Measurements from ENCODE around the gene DYNC2H1. TPM values are rescaled to one million over a fixed set of nuclear protein-coding genes. Genes with fewer than 3 reads are reported as not detected.
"Not testable (repeated sequence)": the region's sequence is repeated elsewhere in the genome, so short reads cannot be mapped to it uniquely, and the experiment has no call there.

DYNC2H1 gene
- total RNA-seq, 1 experiment from 2014 or later, result 3.9 TPM

- DNase-seq (ENCODE audit: low spot score), result no peak
Observed at GRCh38 chr11:103112364-103112763, 3.1 kb downstream of the DYNC2H1 start.

DNA sequence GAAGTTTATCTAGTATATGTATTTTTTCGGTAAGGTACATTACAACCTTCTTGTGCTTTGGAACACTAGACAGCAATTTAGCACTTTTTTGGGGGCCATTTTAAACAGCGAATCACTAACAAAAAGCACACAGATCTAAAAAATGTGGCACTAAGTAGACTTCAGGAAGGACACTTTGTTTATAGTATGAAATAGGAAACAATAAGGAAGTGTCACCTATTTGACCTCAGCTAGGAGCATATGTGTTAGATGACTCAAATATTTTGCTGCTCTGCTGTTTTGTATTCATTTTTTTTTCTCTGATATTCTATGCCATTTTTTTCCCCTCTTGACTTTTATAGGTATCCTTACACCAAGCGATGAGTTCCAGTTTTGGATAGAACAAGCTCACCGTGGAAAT, 5.6 kb downstream of the DYNC2H1 start:
- no peak for DNase-seq (ENCODE audit: low spot score)

DNA sequence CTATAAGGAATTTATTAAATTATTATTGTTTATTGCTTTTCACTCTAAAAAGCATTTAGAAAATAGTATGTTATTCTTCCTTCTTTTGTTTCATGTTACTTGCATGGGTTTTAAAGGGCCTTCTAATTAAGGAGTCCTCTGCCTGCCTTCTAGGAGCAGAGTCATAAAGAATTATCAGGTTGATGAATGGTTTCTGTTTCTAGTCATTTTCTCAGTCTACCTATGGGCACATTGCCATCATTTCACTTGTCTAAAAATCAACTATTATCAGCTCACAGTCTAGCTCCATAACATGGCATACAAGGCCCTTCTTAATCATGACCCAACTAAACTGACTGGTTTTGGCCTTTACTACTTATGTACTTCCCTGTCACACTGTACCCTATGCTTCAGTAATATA, 16.2 kb downstream of the DYNC2H1 start:
- DNase-seq (ENCODE audit: low spot score), result no peak

DNA sequence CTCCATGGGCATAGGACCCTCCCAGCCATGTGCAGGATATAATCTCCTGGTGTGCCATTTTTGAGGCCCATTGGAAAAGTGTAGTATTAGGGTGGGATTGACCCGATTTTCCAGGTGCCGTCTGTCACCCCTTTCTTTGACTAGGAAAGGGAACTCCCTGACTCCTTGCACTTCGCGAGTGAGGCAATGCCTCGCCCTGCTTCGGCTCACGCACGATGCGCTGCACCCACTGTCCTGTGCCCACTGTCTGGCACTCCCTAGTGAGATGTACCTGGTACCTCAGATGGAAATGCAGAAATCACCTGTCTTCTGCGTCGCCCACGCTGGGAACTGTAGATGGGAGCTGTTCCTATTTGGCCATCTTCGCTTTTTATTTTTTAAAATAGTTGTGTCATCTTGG, 32.8 kb downstream of the DYNC2H1 start:
- not testable (repeated sequence) for DNase-seq (ENCODE audit: low spot score)

DNA sequence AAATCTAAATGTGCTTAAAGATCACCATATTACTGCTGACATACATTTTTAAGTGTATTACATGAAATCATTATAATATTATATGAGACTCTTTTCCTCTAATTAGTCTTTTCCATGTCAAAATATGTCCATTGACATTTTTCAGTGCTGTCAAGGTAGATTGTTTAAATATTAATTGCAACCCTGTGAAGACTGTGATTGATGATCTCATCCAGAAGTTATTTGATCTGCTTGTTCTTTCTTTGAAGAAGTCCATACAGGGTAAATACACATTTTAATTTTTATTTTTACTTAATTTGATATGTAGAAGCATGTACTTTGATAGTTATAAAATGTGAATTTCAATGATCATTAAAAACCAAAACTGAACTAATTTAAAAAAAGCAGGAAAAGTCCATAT, 38.4 kb downstream of the DYNC2H1 start:
- DNase-seq (ENCODE audit: low spot score), result no peak

DNA sequence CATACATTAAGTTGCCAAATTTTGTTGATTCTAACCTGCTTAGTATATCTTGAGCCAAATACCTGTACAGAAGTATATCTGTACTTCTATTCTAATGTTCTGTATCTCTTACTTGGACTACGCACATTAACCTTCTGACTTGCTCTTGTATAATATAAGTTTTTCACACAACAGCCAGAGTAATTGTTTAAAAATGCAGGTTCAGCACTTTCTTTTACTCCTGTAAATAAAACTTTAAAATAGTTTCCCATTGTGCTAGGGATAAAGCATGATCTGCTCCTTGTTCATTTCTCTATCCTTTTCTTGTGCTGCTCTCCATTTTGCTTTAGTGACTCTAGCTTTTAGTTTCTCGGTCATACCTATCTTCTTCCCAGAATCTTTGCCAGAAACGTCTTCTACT, 48.3 kb downstream of the DYNC2H1 start:
- DNase-seq (ENCODE audit: low spot score), result no peak

DNA sequence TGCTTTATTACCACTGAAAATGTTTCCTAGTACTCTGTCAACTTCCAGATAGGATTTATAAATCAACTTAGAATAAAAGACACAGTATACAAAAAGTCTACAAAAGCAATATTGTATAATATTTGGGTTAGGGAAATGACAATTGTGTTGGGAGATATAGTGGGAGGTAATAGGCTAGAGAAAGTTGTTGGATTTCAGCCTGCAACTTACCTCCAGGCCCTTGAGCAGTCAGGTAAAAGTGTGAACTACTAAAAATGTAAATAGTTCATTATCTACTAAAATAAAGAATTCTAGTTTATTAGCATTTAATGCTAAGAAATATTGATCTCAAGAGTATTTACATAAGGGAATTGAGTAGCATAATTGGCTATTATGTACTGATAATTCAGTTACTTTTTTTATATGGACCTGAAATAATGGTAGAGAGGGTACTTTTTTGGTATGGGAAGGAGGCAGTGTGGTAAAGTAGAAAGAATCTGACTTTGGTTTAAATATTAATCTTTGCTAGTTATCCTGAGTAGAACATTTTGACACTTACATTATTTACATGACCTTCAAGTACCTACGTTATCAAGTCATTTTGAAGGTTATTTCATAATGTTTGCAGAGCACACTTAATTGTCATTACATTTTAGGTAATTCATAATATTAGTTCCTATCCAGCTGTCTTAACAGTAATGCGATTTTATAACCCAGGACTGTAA, 55.0 kb downstream of the DYNC2H1 start:
- DNase-seq (ENCODE audit: low spot score), result no peak

- no peak for DNase-seq (ENCODE audit: low spot score)
Observed at GRCh38 chr11:103167166-103167565, 57.9 kb downstream of the DYNC2H1 start.

GRCh38 chr11:103170865-103171264, 61.6 kb downstream of the DYNC2H1 start:
- no peak for DNase-seq (ENCODE audit: low spot score)

DNA sequence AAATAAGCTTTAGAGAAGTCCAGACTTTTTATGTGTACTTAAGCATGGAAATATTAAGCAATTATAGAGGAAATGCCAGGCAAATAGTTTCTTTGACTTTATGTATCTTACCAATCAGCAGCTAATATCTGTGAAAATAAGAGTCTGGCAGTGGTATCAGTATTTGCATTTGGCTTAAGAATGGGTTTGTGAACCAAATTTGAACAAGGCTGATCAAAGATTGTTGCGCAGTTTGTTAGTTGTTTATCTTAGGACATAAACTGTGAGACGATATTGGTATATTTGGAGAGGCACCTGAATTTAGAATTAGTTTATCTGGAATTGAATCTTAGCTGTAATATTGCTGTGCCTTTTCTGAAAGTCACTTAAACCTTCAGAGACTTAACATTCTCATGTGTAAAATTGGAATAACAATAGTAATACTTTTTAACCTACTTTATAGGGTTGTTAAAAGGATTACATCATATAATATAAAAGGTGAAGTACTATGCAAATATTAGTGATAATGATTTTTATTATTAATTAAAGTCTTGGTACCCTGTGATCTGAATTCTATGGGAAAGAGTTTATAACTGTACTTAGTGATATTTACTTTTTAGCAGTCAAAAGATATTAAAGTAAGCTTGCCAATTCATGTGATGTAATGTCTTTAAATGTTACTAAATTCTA, 66.4 kb downstream of the DYNC2H1 start:
- DNase-seq (ENCODE audit: low spot score), result no peak

- no peak for DNase-seq (ENCODE audit: low spot score)
Observed at GRCh38 chr11:103183981-103184611, 74.9 kb downstream of the DYNC2H1 start.

GRCh38 chr11:103202048-103202651, 92.9 kb downstream of the DYNC2H1 start:
- DNase-seq (ENCODE audit: low spot score), result peak; percentile 57

DNA sequence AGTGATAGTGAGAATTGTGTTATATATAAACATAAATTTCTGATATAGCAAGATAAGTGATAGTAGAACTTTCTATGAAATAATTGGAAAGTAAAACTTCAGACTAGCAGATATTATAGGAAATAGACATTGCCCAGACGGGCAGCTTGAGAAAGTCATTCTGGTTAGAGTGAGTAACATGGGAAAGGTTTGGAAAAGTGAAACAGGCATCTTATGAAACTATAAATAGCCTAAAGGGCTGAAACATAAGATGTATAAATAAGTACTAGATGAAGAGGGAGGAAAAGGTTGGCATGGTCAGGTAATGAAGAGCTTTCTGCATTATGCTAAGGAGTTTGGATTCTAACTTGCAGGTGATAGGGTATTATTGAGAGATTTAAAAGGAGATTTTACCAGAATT, 101.3 kb downstream of the DYNC2H1 start:
- DNase-seq (ENCODE audit: low spot score), result no peak

DNA sequence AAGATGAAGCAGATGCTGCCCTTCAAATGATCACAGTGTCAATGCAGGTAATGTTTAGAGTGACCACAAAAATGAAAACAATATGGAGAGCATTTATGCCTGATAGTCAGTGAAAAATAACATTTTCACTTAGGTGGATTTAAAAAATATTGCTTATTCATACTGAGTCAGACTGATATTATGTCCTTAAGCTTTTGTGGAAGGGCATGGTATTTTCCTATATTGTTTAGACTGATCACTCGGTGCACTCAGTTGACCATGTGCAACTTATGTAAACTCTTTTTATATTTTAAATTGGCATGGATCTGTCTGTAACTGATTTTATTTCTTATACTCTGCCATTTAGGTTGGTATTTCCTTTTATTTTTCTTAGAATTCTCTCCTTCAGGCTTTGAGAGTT, 106.6 kb downstream of the DYNC2H1 start:
- DNase-seq (ENCODE audit: low spot score), result no peak

GRCh38 chr11:103220133-103220532, 110.9 kb downstream of the DYNC2H1 start:
- DNase-seq (ENCODE audit: low spot score), result no peak

DNA sequence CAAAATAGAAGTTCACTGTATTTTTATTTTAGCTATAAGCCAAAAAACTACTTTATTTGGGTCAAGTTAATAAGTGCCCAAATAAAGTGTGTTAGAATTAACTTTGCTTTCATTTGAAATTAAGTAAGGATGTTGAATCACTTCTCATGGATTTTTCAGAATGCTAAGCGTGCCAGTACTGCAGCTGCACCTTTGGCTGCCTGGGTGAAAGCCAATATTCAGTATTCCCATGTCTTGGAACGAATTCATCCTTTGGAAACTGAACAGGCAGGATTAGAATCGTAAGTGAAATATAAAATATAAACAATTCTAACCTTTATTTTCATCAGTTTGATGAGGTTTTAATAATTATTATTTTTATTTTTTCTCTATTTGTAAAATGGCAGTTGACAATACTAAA, 113.6 kb downstream of the DYNC2H1 start:
- DNase-seq (ENCODE audit: low spot score), result no peak

DNA sequence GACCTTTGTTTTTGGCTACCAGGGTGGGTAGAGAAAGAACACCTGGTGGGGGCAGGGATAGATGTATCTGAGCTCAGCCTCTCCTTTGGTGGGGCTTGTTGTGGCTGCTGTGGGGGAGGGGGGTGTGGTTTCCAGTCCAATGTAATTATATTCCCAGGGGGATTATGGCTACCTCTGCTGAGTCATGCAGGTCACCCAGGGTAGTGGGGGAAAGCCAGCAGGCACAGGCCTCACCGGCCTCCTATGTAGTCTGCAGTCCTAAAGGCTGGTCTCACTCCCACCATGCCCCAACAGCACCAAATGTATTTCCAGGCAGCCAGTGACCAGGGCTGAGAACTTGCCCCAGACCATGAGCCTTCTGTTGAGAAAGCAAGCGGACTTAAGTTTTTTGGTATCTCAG, 119.6 kb downstream of the DYNC2H1 start:
- no peak for DNase-seq (ENCODE audit: low spot score)

GRCh38 chr11:103234974-103235373, 125.7 kb downstream of the DYNC2H1 start:
- DNase-seq (ENCODE audit: low spot score), result no peak

DNA sequence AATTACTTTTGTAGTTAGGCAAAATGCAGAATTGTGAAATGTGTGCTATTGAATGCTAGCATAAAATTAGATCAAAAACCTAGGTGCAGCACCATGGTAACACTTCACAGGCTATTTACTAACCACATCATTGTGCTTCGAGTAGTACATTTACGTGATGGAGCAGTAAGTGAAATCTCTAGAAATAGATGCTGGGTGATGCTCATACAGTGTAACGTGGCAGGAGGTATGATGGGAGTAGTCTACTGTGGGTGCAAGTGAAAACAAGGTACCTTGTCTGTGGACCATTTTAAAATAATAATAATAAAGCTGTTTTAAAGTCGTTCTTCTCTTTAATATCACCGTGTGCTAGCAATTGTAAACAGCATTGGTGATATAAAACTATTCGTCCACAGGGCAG, 132.3 kb downstream of the DYNC2H1 start:
- no peak for DNase-seq (ENCODE audit: low spot score)

DNA sequence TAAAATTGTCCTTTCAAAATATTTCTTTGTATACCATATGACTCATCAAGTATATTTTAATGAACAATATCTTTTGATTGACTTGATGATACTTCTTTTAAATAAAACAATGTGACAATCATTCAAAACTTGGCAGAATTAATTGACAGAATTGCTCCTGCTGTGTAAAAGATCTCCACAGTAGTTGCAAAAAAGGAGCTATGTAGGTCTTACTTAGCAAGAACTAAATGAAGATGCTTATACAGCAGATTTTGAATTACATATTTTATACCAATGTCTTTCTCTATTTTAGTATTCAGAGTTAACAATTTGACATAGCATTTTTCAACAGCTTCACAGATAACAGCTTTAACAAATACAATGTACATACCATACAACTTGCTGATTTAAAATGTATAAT, 144.9 kb downstream of the DYNC2H1 start:
- no peak for DNase-seq (ENCODE audit: low spot score)

- DNase-seq (ENCODE audit: low spot score), result peak; percentile 49
Observed at GRCh38 chr11:103257360-103257759, 148.1 kb downstream of the DYNC2H1 start.

DNA sequence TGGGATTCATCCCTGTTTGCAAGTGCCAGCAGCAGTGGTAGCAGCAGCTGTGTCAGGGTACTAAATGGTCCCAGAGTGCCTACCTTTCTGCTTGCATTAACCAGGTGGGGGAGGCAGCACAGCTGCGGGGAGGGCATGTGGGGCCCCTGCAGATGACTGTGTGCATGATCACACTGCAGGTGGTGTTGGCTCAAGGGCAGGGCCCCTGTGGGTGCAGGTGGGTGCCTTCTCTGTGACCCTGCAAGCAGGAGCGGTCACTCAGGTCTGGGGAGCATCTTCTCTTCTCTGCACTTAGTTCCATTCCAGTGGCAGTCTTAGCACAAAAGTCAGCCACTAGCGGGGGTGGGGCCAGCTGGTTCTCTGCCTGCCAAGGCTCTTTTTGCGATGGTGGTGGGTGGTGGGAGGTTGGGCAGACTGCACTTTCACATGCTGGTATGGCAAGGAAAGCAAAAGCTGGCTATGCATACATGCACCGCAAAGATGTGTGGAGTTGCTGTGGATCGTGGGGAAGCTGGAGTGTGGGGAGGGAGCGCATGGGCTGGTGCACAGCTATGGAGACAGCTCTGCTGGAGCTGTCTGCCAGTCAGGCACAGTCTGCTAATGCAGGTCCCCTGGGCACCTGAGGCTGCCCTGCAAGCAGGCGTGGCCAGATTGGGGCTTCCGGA, 157.1 kb downstream of the DYNC2H1 start:
- no peak for DNase-seq (ENCODE audit: low spot score)
